SK-N-SH (cell line): ENCODE data around the gene GNA14.

ENCODE experiments used
- CHD2 ChIP-seq: fragments of 150-350 bp; IDR thresholded peaks from 2 replicates; pipeline ENCODE4 v1.6.1; 2018; ENCODE audit warnings: low read length; ENCODE audit not compliant: partially characterized antibody
- IRF3 ChIP-seq: fragments of 150-350 bp; IDR thresholded peaks from 2 replicates; pipeline ENCODE4 v1.6.1; 2016; ENCODE audit warnings: mild to moderate bottlenecking, low read depth, low read length
- MXI1 ChIP-seq: IDR thresholded peaks from 2 replicates; pipeline ENCODE4 v1.6.1; 2012; ENCODE audit warnings: mild to moderate bottlenecking, low read depth, low read length, improper control_type of control experiment
- NFIC ChIP-seq: IDR thresholded peaks from 2 replicates; pipeline ENCODE4 v1.4.0; 2012; ENCODE audit warnings: borderline replicate concordance
- PBX3 ChIP-seq: IDR thresholded peaks from 2 replicates; pipeline ENCODE4; 2012
- POLR2AphosphoS5 ChIP-seq: IDR thresholded peaks from 2 replicates; pipeline ENCODE4 v1.6.1; 2012; ENCODE audit warnings: low read depth, low read length
- SIN3A ChIP-seq: IDR thresholded peaks from 2 replicates; pipeline ENCODE4 v1.6.1; 2012; ENCODE audit warnings: low read depth, mild to moderate bottlenecking, low read length, moderate library complexity, borderline replicate concordance
- SMC3 ChIP-seq: IDR thresholded peaks from 2 replicates; pipeline ENCODE4 v1.6.1; 2012; ENCODE audit warnings: low read depth, low read length, improper control_type of control experiment
- TEAD4 ChIP-seq: IDR thresholded peaks from 2 replicates; pipeline ENCODE4 v1.4.0; 2012; ENCODE audit warnings: mild to moderate bottlenecking, borderline replicate concordance; ENCODE audit not compliant: insufficient read depth
- USF2 ChIP-seq: fragments of 150-350 bp; IDR thresholded peaks from 2 replicates; pipeline ENCODE4 v1.6.1; 2017; ENCODE audit warnings: antibody characterized with exemption, low read length, low read depth, borderline replicate concordance
- TF ChIP-seq, protein P1 (sequence below): fragments of 200-600 bp; sonication (generic); IDR thresholded peaks from 2 replicates; pipeline ENCODE4 v1.6.1; 2017; ENCODE audit warnings: antibody characterized with exemption, mild to moderate bottlenecking, moderate library complexity
- TF ChIP-seq, protein P2 (sequence below): IDR thresholded peaks from 2 replicates; pipeline ENCODE4 v1.4.0; 2012; ENCODE audit warnings: low read depth
- TF ChIP-seq, protein P3 (sequence below): IDR thresholded peaks from 2 replicates; pipeline ENCODE4 v1.4.0; 2012; ENCODE audit warnings: low read depth, borderline replicate concordance

- TF ChIP-seq, protein P1, sequence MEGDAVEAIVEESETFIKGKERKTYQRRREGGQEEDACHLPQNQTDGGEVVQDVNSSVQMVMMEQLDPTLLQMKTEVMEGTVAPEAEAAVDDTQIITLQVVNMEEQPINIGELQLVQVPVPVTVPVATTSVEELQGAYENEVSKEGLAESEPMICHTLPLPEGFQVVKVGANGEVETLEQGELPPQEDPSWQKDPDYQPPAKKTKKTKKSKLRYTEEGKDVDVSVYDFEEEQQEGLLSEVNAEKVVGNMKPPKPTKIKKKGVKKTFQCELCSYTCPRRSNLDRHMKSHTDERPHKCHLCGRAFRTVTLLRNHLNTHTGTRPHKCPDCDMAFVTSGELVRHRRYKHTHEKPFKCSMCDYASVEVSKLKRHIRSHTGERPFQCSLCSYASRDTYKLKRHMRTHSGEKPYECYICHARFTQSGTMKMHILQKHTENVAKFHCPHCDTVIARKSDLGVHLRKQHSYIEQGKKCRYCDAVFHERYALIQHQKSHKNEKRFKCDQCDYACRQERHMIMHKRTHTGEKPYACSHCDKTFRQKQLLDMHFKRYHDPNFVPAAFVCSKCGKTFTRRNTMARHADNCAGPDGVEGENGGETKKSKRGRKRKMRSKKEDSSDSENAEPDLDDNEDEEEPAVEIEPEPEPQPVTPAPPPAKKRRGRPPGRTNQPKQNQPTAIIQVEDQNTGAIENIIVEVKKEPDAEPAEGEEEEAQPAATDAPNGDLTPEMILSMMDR: peak; percentile 53
- TF ChIP-seq MXI1: no peak
- TF ChIP-seq, protein P2, sequence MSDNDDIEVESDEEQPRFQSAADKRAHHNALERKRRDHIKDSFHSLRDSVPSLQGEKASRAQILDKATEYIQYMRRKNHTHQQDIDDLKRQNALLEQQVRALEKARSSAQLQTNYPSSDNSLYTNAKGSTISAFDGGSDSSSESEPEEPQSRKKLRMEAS: no peak
- TF ChIP-seq POLR2AphosphoS5: no peak
- TF ChIP-seq SIN3A: no peak
- no peak for TF ChIP-seq TEAD4
- no peak for TF ChIP-seq CHD2
- TF ChIP-seq NFIC: no peak
- no peak for TF ChIP-seq IRF3
- TF ChIP-seq SMC3: no peak
- no peak for TF ChIP-seq PBX3
- no peak for TF ChIP-seq USF2
- TF ChIP-seq, protein P3, sequence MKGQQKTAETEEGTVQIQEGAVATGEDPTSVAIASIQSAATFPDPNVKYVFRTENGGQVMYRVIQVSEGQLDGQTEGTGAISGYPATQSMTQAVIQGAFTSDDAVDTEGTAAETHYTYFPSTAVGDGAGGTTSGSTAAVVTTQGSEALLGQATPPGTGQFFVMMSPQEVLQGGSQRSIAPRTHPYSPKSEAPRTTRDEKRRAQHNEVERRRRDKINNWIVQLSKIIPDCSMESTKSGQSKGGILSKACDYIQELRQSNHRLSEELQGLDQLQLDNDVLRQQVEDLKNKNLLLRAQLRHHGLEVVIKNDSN: no peak
These were observed 1.1 kb upstream of the GNA14 start for GRCh38 chr9:77649109-77649812.
